Astrocyte (in vitro differentiated cells and primary cell): ENCODE results near the gene EIF2B5. TPM values are rescaled to one million over a fixed set of nuclear protein-coding genes. Genes with fewer than 3 reads are reported as not detected.

Experiments
- DNase-seq: peaks from one replicate; pipeline ENCODE4 v3.0.0-alpha.2; 2010; ENCODE audit warnings: low read depth
- FAIRE-seq: peaks from 2 replicates; lab custom pipeline; 2011; peaks lifted over from hg19 to GRCh38; lab: Jason Lieb, UNC
- H2AFZ ChIP-seq: 2 replicates; pipeline ENCODE4 v1.6.0; 2012; ENCODE audit warnings: low read depth, low read length, inconsistent platforms
- H3K27ac ChIP-seq: 2 replicates; pipeline ENCODE4 v1.5.1; 2011; ENCODE audit warnings: low read depth, low read length, inconsistent platforms
- H3K27me3 ChIP-seq: 2 replicates; pipeline ENCODE4 v1.6.0; 2011; ENCODE audit warnings: low read length, inconsistent platforms; ENCODE audit not compliant: insufficient read depth
- H3K36me3 ChIP-seq: 2 replicates; pipeline ENCODE4 v1.5.1; 2011; ENCODE audit warnings: low read length, inconsistent platforms; ENCODE audit not compliant: insufficient read depth
- H3K4me1 ChIP-seq: 2 replicates; pipeline ENCODE4 v1.5.1; 2011; ENCODE audit warnings: low read length, inconsistent platforms; ENCODE audit not compliant: insufficient read depth
- H3K4me2 ChIP-seq: 2 replicates; pipeline ENCODE4 v1.6.0; 2012; ENCODE audit warnings: low read length, inconsistent platforms
- H3K4me3 ChIP-seq: 2 replicates; pipeline ENCODE4 v1.5.1; 2011; ENCODE audit warnings: low read depth, mild to moderate bottlenecking, low read length, inconsistent platforms; ENCODE audit not compliant: insufficient read depth
- H3K79me2 ChIP-seq: 2 replicates; pipeline ENCODE4 v1.6.0; 2012; ENCODE audit warnings: mild to moderate bottlenecking, low read length, inconsistent platforms; ENCODE audit not compliant: insufficient read depth
- H3K9ac ChIP-seq: 2 replicates; pipeline ENCODE4 v1.6.0; 2012; ENCODE audit warnings: mild to moderate bottlenecking, low read length, inconsistent platforms
- H3K9me3 ChIP-seq: 2 replicates; pipeline ENCODE4 v1.5.1; 2012; ENCODE audit warnings: low read depth, mild to moderate bottlenecking, low read length, inconsistent platforms; ENCODE audit not compliant: insufficient read depth
- H4K20me1 ChIP-seq: 2 replicates; pipeline ENCODE4 v1.6.0; 2012; ENCODE audit warnings: low read length, inconsistent platforms; ENCODE audit not compliant: insufficient read depth
- H3K27ac Mint-ChIP-seq: one replicate; pipeline ENCODE4 v1.8.0; 2021; ENCODE audit warnings: mild to moderate bottlenecking, mixed read lengths; ENCODE audit not compliant: unreplicated experiment
- H3K27me3 Mint-ChIP-seq: one replicate; pipeline ENCODE4 v1.8.0; 2021; ENCODE audit warnings: low read depth, mixed read lengths; ENCODE audit not compliant: unreplicated experiment
- H3K36me3 Mint-ChIP-seq: one replicate; pipeline ENCODE4 v1.8.0; 2021; ENCODE audit warnings: low read depth, mixed read lengths; ENCODE audit not compliant: unreplicated experiment
- H3K4me1 Mint-ChIP-seq: one replicate; pipeline ENCODE4 v1.8.0; 2021; ENCODE audit warnings: low read depth, mixed read lengths; ENCODE audit not compliant: unreplicated experiment
- H3K4me3 Mint-ChIP-seq: one replicate; pipeline ENCODE4 v1.8.0; 2021; ENCODE audit warnings: mild to moderate bottlenecking, moderate library complexity, mixed read lengths; ENCODE audit not compliant: unreplicated experiment
- H3K9me3 Mint-ChIP-seq: one replicate; pipeline ENCODE4 v1.8.0; 2021; ENCODE audit warnings: mild to moderate bottlenecking, mixed read lengths; ENCODE audit not compliant: unreplicated experiment
- CTCF ChIP-seq: IDR thresholded peaks from 2 replicates; pipeline ENCODE4 v1.5.1; 2011; ENCODE audit warnings: low read depth, mild to moderate bottlenecking, inconsistent platforms, low read length, moderate library complexity; ENCODE audit not compliant: insufficient read depth
- EZH2 ChIP-seq: IDR thresholded peaks from 2 replicates; pipeline ENCODE4 v1.6.1; 2012; ENCODE audit warnings: mild to moderate bottlenecking, low read length, inconsistent platforms; ENCODE audit not compliant: insufficient read depth
- total RNA-seq: library from RNA; stranded (reverse); gene quantifications from 2 replicates; pipeline ENCODE4 v1.2.1, GENCODE V29; 2021

The EIF2B5 gene
- total RNA-seq, 1 donor from 2014 or later: 22.6 TPM

DNA sequence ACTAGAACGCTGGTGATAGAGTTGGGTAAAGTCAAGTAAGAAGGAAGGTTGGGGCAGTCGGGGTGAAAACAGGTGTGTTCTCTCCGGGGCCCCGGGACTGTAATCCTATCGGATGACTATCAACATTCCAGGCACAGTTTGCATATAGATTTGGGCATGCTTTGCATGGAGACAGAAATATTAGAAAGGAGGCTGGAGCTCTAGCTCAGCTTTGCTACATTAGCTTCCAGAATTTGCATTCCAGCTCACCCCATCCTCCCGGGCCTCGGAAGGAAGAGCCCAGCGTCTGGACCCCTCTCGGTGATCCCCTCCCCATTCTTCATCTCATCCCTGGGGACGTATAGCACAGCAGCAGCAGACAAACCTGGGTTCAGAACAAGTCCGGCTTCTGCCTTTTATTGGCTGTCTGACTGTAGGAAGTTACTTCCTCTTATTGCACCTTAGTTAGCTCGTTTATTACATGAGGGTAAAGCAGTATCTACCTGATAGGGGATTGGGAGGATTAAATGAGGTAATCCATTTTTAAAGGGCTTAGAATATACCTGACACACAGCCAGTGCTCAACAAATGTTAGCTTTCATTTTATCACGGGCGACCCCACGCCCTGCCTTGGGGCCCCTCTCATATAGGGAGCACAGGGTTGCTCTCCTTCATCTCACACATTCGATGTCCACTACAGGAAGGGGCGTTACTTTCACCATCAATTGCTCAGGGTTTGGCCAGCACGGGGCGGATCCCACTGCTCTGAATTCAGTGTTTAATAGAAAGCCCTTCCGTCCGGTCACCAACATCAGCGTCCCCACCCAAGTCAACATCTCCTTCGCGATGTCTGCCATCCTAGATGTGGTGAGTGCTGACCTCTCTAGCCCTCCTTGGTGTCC lies 35.1 kb upstream of the EIF2B5 start:
- H3K27ac Mint-ChIP-seq: peak overlapping the region; percentile 4
- H3K4me3 Mint-ChIP-seq: no peak overlapping the region
- Histone ChIP-seq H2AFZ (no peak overlapping the region), H3K79me2 (no peaks in the 10 kb centered on the region), H3K27ac (no peak overlapping the region), H3K36me3 (no peaks in the 10 kb centered on the region), H3K27me3 (peaks cover 2% of the 10 kb centered on the region), H3K9ac (no peak overlapping the region), H3K4me3 (no peak overlapping the region), H3K4me2 (no peak overlapping the region), H4K20me1 (no peaks in the 10 kb centered on the region), H3K9me3 (no peaks in the 10 kb centered on the region), H3K4me1 (no peaks in the 10 kb centered on the region)
- H3K36me3 Mint-ChIP-seq: no peaks in the 10 kb centered on the region
- H3K4me1 Mint-ChIP-seq: peaks cover 5% of the 10 kb centered on the region
- H3K9me3 Mint-ChIP-seq: no peaks in the 10 kb centered on the region
- FAIRE-seq: no peak
- no peak for DNase-seq
- TF ChIP-seq CTCF (no peak), EZH2 (no peak)
- peaks cover 13% of the 10 kb centered on the region for H3K27me3 Mint-ChIP-seq

DNA sequence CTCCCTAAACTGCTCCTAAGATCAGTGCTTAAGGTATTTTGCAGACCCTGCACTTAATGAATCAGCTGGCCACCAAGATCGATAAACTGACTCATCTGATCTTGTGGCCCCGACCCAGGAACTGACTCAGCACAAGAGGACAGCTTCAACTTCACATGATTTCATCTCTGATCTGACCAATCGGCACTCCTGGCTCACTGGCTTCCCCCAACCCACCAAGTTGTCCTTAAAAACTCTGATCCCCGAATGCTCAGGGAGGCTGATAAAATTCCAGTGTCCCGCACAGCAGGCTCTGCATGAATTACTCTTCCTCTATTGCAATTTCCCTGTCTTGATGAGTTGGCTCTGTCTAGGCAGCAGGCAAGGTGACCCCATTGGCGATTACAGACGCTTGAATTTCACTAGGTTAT lies 24.8 kb upstream of the EIF2B5 start:
- H3K27me3 ChIP-seq: no peaks in the 10 kb centered on the region
- DNase-seq (peak; percentile 51), FAIRE-seq (no peak)
- H3K79me2 ChIP-seq: no peaks in the 10 kb centered on the region
- H4K20me1 ChIP-seq: no peaks in the 10 kb centered on the region
- H3K4me1 ChIP-seq: peaks cover 6% of the 10 kb centered on the region
- peak overlapping the region; percentile 77 for H3K4me2 ChIP-seq
- peak overlapping the region; percentile 1 for H3K27ac Mint-ChIP-seq
- H3K36me3 Mint-ChIP-seq: no peaks in the 10 kb centered on the region
- H3K4me3 ChIP-seq: peak overlapping the region; percentile 33
- no peak overlapping the region for H3K4me3 Mint-ChIP-seq
- peak overlapping the region; percentile 63 for H2AFZ ChIP-seq
- no peaks in the 10 kb centered on the region for H3K9me3 Mint-ChIP-seq
- H3K36me3 ChIP-seq: no peaks in the 10 kb centered on the region
- peaks cover 13% of the 10 kb centered on the region for H3K27me3 Mint-ChIP-seq
- no peak for TF ChIP-seq EZH2
- no peak for TF ChIP-seq CTCF
- H3K9ac ChIP-seq: peak overlapping the region; percentile 18
- H3K4me1 Mint-ChIP-seq: peaks cover 5% of the 10 kb centered on the region
- H3K9me3 ChIP-seq: no peaks in the 10 kb centered on the region
- H3K27ac ChIP-seq: no peak overlapping the region

GRCh38 chr3:184116017-184116416 lies 19.1 kb upstream of the EIF2B5 start:
- FAIRE-seq: no peak

More at GRCh38 chr3:184116017-184116416, 19.1 kb upstream of the EIF2B5 start:
- H3K79me2 ChIP-seq: no peaks in the 10 kb centered on the region
- Mint-ChIP-seq H3K27me3 (peaks cover 23% of the 10 kb centered on the region), H3K4me1 (no peaks in the 10 kb centered on the region), H3K27ac (no peak overlapping the region), H3K36me3 (no peaks in the 10 kb centered on the region), H3K9me3 (no peaks in the 10 kb centered on the region), H3K4me3 (no peak overlapping the region)
- no peaks in the 10 kb centered on the region for H3K9me3 ChIP-seq
- H3K4me1 ChIP-seq: no peaks in the 10 kb centered on the region
- TF ChIP-seq EZH2 (no peak), CTCF (no peak)
- no peak overlapping the region for H3K27ac ChIP-seq
- H3K4me2 ChIP-seq: no peak overlapping the region
- H3K36me3 ChIP-seq: no peaks in the 10 kb centered on the region
- H3K9ac ChIP-seq: no peak overlapping the region
- no peak for DNase-seq
- H3K4me3 ChIP-seq: no peak overlapping the region
- H4K20me1 ChIP-seq: no peaks in the 10 kb centered on the region
- no peak overlapping the region for H2AFZ ChIP-seq
- peaks cover 16% of the 10 kb centered on the region for H3K27me3 ChIP-seq
